Left hindlimb (tissue), 1 donor: ENCODE data around the gene ERMARD.

Source experiments
- DNase-seq: peaks from one replicate; pipeline ENCODE4 v3.0.0-alpha.2; 2018

ERMARD gene

GRCh38 chr6:169803271-169803811 is 51.9 kb downstream of the ERMARD start:
- DNase-seq, result peak; percentile 8

GRCh38 chr6:169803816-169804340 is 52.5 kb downstream of the ERMARD start:
- DNase-seq, result peak; percentile 13

- peak; percentile 5 for DNase-seq
These were observed 53.0 kb downstream of the ERMARD start for GRCh38 chr6:169804427-169804826.

DNA sequence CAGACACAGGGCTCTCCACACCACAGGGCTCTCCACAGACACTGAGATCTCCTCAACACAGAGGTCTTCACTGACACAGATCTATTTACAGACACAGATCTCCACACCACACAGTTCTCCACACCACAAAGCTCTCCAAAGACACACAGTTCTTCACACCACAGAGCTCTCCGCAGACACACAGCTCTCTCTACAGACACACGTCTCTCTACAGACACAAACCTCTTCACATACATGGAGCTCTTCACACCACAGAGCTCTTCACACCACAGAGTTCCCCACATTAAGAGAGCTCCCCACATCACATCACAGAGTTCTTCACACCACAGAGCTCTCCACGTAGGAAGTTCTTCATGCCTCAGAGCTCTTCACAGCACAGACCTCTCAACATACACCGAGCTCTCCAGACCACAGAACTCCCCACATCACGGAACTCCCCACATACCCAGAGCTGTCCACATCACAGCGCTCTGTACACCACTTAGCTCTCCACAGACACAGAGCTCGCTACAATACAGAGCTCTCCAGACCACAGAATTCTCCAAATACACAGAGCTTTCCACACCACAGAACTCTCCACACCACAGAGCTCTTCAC is 53.9 kb downstream of the ERMARD start:
- peak; percentile 8 for DNase-seq

GRCh38 chr6:169806701-169807100 is 55.3 kb downstream of the ERMARD start:
- DNase-seq, result peak; percentile 8

GRCh38 chr6:169807229-169807628 is 55.8 kb downstream of the ERMARD start:
- DNase-seq, result peak; percentile 7

DNA sequence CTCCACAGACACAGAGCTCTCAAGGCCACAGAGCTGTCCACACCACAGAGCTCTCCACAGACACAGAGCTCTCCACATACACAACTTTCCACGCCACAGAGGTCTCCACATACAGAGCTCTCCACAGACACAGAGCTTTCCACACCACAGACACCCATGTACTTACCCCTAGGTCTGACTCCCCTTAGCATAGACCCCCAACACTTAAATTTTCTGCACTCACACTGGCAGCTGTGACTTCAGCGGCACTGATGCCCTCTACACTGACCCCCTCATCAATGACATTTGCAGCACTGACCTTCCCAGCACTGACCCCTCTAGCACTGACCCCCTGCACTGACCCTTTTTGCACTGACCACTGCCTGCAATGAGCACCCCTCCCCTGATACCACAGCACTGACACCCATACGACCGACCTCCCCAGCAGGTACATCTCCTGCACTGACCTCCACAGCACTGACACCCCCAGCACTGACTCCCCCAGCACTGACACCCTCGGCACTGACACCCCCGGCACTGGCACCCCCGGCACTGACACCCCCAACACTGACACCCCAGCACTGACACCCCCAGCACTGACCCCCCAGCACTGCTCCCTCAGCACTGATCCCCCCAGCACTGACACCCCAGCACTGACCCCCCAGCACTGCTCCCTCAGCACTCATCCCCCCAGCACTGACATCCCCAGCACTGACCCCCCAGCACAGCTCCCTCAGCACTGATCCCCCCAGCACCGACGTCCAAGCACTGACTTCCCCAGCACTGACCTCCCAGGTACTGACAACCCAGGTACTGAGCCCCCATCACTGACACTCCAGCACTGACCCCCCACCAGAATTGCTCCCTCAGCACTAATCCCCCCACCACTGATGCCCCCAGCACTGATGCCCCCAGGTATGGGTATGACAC is 56.5 kb downstream of the ERMARD start:
- no peak for DNase-seq

GRCh38 chr6:169808608-169808967 is 57.2 kb downstream of the ERMARD start:
- DNase-seq, result no peak

DNA sequence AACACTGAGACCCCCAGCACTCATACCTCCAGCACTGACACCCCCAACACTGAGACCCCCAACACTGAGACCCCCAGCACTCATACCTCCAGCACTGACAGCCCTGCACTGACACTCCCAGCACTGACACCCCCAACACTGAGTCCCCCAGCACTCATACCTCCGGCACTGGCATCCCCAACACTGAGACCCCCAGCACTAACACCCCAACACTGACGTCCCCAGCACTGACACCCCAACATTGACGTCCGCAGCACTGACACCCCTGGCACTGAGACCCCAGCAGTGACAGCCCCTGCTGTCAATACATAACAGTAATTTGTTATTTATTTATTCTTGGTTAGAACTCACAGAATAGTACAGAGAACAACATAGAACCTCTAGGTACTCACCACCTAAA is 58.0 kb downstream of the ERMARD start:
- no peak for DNase-seq

DNA sequence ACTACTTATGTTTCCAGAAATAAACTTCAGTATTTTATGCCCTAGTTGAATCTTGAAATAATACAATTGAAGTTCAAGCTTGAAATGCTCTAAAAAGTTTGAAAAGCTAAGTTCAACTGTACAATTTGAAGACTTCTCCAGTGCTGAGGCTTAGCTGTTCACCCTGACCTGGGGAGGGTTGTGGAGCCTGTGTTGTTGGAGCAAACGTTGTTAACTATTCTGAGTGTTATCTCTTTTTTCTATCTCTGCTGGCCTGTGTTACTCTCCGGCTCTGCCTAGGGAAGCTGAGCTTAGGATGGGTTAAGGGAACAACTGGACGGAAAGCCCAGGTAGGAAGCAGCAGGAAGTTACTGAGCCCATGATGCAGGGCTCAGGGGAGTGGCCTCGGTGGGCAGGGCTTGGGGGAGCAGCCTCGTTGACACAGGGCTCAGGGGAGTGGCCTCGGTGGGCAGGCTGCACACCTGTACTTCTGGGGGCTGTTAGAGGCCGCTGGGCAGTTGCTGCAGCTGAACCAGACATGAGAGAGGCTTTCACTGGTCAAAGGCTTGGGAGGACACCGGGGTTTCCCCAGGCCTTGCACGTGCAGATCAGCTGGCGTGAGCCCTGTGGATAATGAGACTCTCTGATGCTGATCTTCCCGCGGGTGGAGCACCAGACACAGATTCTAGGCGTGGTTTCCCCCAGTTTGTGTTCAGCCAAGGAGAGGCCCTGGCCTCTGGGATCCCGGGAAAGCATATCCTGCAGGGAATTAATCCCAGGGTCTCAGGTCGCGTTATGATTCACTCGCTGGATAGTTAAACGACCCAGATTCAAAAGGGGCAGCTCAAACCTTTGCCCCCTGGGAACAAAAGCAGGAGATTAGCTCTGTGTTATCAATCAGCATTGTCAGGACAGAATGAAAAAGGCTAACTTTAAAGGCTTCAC is 58.9 kb downstream of the ERMARD start:
- no peak for DNase-seq

DNA sequence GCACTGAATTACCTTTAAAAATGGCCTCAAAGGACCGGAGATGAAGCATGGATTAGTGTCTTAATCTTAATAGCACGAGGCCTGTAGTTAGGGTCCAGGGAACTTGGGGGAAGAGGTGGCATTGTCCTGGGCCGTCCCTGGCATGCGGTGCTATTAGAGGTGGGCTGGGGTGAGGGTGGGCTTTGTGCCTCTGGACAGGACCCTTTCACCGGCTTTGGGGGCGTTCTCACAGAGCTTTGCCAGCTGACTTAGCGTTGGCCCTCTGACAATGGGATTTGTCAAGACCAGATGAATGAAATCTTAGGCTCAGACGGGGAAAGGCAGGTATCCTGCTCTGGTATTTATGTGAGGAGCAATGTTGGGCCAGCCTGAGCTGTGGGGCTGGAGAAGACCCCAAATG is 59.6 kb downstream of the ERMARD start:
- no peak for DNase-seq

GRCh38 chr6:169811521-169812256 is 60.3 kb downstream of the ERMARD start:
- DNase-seq, result no peak

- DNase-seq, result no peak
These were observed 60.8 kb downstream of the ERMARD start for GRCh38 chr6:169812257-169812644.

- DNase-seq, result no peak
These were observed 62.5 kb downstream of the ERMARD start for GRCh38 chr6:169813969-169814368.

GRCh38 chr6:169816054-169816453 is 64.6 kb downstream of the ERMARD start:
- DNase-seq, result no peak

GRCh38 chr6:169816975-169817374 is 65.6 kb downstream of the ERMARD start:
- no peak for DNase-seq

DNA sequence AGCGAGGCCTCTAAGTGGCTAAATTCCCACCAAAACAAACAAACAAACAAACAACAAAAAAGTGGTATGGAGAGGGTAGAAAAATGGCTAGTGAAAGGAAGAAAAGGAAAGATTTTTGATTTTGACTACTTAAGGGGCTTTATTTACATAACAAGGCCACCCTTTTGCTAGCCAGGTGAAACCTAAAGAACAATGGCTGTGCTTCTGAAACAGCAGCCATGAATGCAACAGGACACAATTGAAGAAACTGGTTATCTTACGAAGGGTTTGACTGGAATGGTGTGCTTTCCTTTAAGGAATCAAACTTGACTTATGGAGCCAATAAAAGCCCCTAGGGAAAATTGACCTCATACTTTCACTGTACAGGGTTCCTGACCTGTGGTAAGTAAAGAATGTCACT is 68.9 kb downstream of the ERMARD start:
- DNase-seq, result no peak

DNA sequence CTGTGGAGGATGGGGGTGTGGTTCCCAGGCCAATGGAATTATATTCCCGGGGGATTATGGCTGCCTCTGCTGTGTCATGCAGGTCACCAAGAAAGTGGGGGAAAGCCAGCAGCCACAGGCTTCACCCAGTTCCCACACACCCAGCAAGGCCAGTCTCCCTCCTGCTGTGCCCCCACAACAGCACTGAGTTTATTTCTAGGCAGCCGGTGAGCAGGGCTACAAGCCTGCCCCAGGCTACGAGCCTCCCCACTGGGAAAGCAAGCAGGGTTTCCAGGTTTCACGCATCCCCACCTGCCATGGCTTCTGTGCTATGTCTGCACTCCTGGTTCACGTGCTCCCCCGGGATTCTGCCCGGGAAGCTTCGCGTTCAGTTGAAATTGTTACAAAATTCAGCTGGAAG is 72.6 kb downstream of the ERMARD start:
- no peak for DNase-seq

DNA sequence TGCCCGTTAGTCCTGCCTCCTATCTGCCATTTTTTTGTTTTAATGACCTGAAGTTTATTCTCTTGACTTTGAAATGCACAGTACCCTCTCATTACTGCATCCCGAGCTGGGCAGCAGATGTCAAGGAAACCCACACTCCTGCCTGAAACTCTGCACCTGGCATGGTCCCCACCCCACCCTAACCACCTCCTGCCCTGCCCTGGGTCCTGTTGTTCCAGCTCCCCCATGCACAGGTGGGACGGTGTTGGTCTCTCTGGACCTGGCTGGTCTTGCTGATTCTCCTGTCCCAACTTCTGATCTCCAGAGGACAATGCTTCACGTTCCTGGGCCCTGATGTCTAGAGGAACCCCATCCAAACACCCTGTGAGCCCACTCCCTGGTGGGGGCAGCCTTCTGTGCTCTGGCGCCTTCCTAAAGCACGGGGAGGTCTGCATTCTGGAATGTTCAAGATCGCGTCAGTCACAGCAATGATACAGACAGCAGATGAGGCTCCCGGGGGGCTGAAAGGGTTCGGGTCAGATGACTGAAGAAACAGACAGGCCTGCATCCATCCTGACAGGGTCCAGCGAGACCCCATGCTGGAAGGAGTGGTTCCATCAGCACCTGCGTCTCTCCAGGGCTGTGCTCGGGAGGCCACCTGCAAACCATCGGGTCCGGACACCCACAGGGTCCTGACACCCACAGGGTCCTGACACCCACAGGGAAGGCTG is 73.6 kb downstream of the ERMARD start:
- DNase-seq, result no peak

DNA sequence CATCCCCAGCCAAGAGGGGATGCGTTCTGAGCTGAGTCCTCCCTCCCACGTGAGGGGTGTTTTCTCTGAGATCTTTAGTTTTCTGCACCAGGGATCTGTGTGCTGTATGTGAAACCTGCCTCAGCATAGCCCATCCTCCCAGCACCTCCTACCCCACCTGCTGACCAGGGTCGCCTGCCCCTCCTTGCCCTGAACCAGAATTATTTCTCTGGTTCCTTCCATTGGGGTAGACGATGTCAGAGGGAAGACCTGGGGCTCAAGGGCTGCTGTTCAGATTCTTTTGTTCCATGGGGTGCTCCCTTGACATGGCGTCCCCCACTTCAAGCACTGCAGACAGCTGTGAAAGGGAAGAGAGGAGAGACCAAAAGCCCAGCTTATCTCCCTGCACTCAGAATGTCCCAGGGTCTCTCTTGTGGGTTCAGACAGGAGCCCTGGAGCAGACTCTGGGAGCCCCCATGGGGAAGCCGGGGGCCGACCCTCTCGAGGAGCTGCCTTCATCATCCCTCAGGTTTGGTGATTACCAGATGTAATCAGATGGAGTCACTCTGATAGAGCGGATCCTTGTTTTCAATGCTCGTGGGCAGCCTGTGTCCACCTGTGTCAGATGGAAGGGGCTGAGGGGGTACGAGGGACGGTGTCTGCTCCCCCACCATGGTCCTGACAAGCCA is 74.3 kb downstream of the ERMARD start:
- DNase-seq, result no peak

GRCh38 chr6:169826697-169827096 is 75.3 kb downstream of the ERMARD start:
- DNase-seq, result no peak
